ENCODE results near the gene NUBP2.
"Not testable (repeated sequence)": the region's sequence is repeated elsewhere in the genome, so short reads cannot be mapped to it uniquely, and the experiment has no call there.

The NUBP2 gene

DNA sequence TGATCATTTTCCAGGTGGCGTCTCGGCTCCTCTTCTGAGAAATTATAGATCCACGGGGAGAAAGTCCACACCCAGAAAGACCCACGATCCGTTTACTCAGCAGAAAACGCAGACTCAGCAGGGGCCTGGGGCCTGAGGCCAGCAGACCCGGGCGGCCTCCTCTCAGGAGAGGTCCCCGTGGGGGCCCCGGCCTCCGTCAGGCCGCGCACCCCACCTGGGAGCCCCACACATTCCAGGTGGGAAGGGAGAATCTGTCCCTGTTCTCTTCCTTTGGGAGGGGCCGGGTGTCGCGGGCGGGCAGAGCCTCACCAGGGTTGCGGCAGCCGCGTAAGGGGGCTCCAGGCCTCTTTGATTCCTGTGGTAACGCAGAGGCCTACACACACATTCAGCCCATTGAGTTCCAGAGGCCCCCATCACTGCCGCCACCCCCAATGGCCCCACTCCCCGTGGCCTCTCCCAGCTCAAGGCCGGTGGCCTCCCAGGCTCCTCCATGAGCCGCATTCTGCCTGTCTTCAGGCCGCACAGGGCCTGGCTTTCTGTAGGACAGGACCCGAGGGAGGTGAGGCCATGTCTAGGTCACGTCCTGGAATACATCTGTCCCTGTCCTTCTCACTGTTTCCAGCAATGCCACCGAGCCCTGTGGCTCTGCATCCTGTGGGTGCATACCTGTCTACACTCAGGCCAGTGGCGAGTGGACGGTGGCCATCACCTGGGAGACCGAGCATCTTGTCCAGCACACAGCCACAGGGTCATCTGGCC lies 12.3 kb downstream of the NUBP2 start:
- peaks cover 0 to 9% of the 10 kb centered on the region in 2 experiments; a peak in 2 of 3 replicates for H3K36me3 ChIP-seq (ENCODE audit: control insufficient read depth in 2 of 2, insufficient read depth in 1 of 2, low read length in 2 of 2)
- no peak for TF ChIP-seq KLF7 (tag by site-specific recombination; IDR thresholded peaks at IDR 0.05; ENCODE audit: borderline replicate concordance)
- TF ChIP-seq ZNF488 (tag by site-specific recombination; IDR thresholded peaks at IDR 0.05) = no peak
- TF ChIP-seq ZBTB44 (tag by site-specific recombination; IDR thresholded peaks at IDR 0.05) = no peak
- TF ChIP-seq ZFP3 (tag by site-specific recombination; IDR thresholded peaks at IDR 0.05; ENCODE audit: low read depth) = no peak
- TF ChIP-seq ZNF155 (tag by site-specific recombination; IDR thresholded peaks at IDR 0.05) = no peak
- no peak for TF ChIP-seq GFI1B (tag by site-specific recombination; IDR thresholded peaks at IDR 0.05)
- no peak for TF ChIP-seq ZNF24 (tag by site-specific recombination; IDR thresholded peaks at IDR 0.05)
- no peak for TF ChIP-seq ZNF658 (tag by site-specific recombination; IDR thresholded peaks at IDR 0.05)
- TF ChIP-seq ZNF580 (tag by site-specific recombination; IDR thresholded peaks at IDR 0.05) = no peak
- TF ChIP-seq ZNF324 (tag by site-specific recombination; IDR thresholded peaks at IDR 0.05) = no peak
- TF ChIP-seq ZNF639 (tag by site-specific recombination; IDR thresholded peaks at IDR 0.05) = no peak
- no peak for TF ChIP-seq PRDM1 (tag by site-specific recombination; IDR thresholded peaks at IDR 0.05)
- no peak for TF ChIP-seq ZNF174 (tag by site-specific recombination; IDR thresholded peaks at IDR 0.05)
- no peak for TF ChIP-seq KLF9 (tag by site-specific recombination; IDR thresholded peaks at IDR 0.05; ENCODE audit: low read depth)
- TF ChIP-seq, protein P1, sequence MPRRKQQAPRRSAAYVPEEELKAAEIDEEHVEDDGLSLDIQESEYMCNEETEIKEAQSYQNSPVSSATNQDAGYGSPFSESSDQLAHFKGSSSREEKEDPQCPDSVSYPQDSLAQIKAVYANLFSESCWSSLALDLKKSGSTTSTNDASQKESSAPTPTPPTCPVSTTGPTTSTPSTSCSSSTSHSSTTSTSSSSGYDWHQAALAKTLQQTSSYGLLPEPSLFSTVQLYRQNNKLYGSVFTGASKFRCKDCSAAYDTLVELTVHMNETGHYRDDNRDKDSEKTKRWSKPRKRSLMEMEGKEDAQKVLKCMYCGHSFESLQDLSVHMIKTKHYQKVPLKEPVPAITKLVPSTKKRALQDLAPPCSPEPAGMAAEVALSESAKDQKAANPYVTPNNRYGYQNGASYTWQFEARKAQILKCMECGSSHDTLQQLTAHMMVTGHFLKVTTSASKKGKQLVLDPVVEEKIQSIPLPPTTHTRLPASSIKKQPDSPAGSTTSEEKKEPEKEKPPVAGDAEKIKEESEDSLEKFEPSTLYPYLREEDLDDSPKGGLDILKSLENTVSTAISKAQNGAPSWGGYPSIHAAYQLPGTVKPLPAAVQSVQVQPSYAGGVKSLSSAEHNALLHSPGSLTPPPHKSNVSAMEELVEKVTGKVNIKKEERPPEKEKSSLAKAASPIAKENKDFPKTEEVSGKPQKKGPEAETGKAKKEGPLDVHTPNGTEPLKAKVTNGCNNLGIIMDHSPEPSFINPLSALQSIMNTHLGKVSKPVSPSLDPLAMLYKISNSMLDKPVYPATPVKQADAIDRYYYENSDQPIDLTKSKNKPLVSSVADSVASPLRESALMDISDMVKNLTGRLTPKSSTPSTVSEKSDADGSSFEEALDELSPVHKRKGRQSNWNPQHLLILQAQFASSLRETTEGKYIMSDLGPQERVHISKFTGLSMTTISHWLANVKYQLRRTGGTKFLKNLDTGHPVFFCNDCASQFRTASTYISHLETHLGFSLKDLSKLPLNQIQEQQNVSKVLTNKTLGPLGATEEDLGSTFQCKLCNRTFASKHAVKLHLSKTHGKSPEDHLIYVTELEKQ (tag by site-specific recombination; IDR thresholded peaks at IDR 0.05; ENCODE audit: borderline replicate concordance) = no peak
- TF ChIP-seq OVOL3 (tag by site-specific recombination; IDR thresholded peaks at IDR 0.05) = no peak
- TF ChIP-seq SCRT1 (tag by site-specific recombination; IDR thresholded peaks at IDR 0.05; ENCODE audit: borderline replicate concordance) = no peak
- no peak overlapping the region for H3K27ac ChIP-seq (ENCODE audit: extremely low read depth, low read depth, low read length)
- CTCF ChIA-PET = no interaction called here
- POLR2A ChIA-PET = no interaction called here
- no peak overlapping the region for H3K4me3 ChIP-seq (ENCODE audit: low read depth, low read length)
- no peaks in the 10 kb centered on the region for H3K4me1 ChIP-seq (ENCODE audit: control insufficient read depth, insufficient read depth, low read length)
- H3K9me3 ChIP-seq (ENCODE audit: control insufficient read depth, insufficient read depth, low read depth, low read length) = no peaks in the 10 kb centered on the region

GRCh38 chr16:1799263-1799662 lies 16.5 kb downstream of the NUBP2 start:
- H3K36me3 ChIP-seq (ENCODE audit: control insufficient read depth in 2 of 2, insufficient read depth in 1 of 2, low read length in 2 of 2); CTCF ChIA-PET; H3K4me3 ChIP-seq (ENCODE audit: low read depth, low read length); H3K4me1 ChIP-seq (ENCODE audit: control insufficient read depth, insufficient read depth, low read length); H3K9me3 ChIP-seq (ENCODE audit: control insufficient read depth, insufficient read depth, low read depth, low read length); H3K27ac ChIP-seq (ENCODE audit: extremely low read depth, low read depth, low read length): not testable (repeated sequence)
- POLR2A ChIA-PET = interaction anchor here (1.0 to 1.7 kb wide), 2 partner anchors 17 to 166 kb away, joined by 3 to 4 read pairs; partner anchors contain the start of genes NUBP2, RPS2 and SPSB3
- peak; percentile 68; the same call in 1 of the 2 replicates for TF ChIP-seq MZF1 (tag by site-specific recombination; IDR thresholded peaks at IDR 0.05; ENCODE audit: borderline replicate concordance)

Measured in HEK293 (cell line).